NOMO-1 treated with dmso at 0.1 percent for 144 hours (cell line): ENCODE results near the gene LILRB2.
"Not testable (repeated sequence)": the region's sequence is repeated elsewhere in the genome, so short reads cannot be mapped to it uniquely, and the experiment has no call there.

Source experiments
- DNase-seq: peaks from one replicate; lab custom pipeline; 2025; ENCODE audit not compliant: unreplicated experiment; lab: John Stamatoyannopoulos, UW

LILRB2 gene

GRCh38 chr19:54281007-54281728, at the start of gene LILRB2:
LILRB2 (minus strand) TSS chr19:54281110; CDS start chr19:54280496, 614 bp downstream.
- peak; percentile 46 for DNase-seq

GRCh38 chr19:54329476-54330165, 48.7 kb upstream of the LILRB2 start:
- no peak for DNase-seq

GRCh38 chr19:54328781-54329180, 47.9 kb upstream of the LILRB2 start:
- DNase-seq = not testable (repeated sequence)

GRCh38 chr19:54325631-54326030, 44.7 kb upstream of the LILRB2 start:
- no peak for DNase-seq

- peak; percentile 39 for DNase-seq
Measured at GRCh38 chr19:54325194-54325621, 44.3 kb upstream of the LILRB2 start.

GRCh38 chr19:54324071-54324470, 43.2 kb upstream of the LILRB2 start:
- no peak for DNase-seq

- not testable (repeated sequence) for DNase-seq
Measured at GRCh38 chr19:54322934-54323333, 42.0 kb upstream of the LILRB2 start.

- DNase-seq = not testable (repeated sequence)
Measured at GRCh38 chr19:54322295-54322694, 41.4 kb upstream of the LILRB2 start.

GRCh38 chr19:54319892-54320670, 39.2 kb upstream of the LILRB2 start:
- DNase-seq = no peak

GRCh38 chr19:54319049-54319448, 38.1 kb upstream of the LILRB2 start:
- peak; percentile 85 for DNase-seq

GRCh38 chr19:54317965-54318240, 37.0 kb upstream of the LILRB2 start:
- DNase-seq = no peak

GRCh38 chr19:54317108-54317964, 36.4 kb upstream of the LILRB2 start:
- DNase-seq = peak; percentile 74

- peak; percentile 72 for DNase-seq
Measured at GRCh38 chr19:54316746-54317107, 35.8 kb upstream of the LILRB2 start.

- DNase-seq = no peak
Measured at GRCh38 chr19:54315956-54316355, 35.0 kb upstream of the LILRB2 start.

GRCh38 chr19:54312436-54313377, 31.8 kb upstream of the LILRB2 start, which contains the start of gene LILRA5:
LILRA5 (minus strand) TSS chr19:54313166; CDS start chr19:54313019, 147 bp downstream.
- DNase-seq = peak; percentile 73

GRCh38 chr19:54312011-54312410, 31.1 kb upstream of the LILRB2 start:
- DNase-seq = no peak

- no peak for DNase-seq
Measured at GRCh38 chr19:54311486-54311885, 30.6 kb upstream of the LILRB2 start.

GRCh38 chr19:54310543-54310942, 29.6 kb upstream of the LILRB2 start:
- DNase-seq = no peak

GRCh38 chr19:54309811-54310210, 28.9 kb upstream of the LILRB2 start:
- no peak for DNase-seq
